ENCODE data around the gene IL7R. TPM values are rescaled to one million over a fixed set of nuclear protein-coding genes. Genes with fewer than 3 reads are reported as not detected.
"Not testable (repeated sequence)": the region's sequence is repeated elsewhere in the genome, so short reads cannot be mapped to it uniquely, and the experiment has no call there.

Gene IL7R
- total RNA-seq, 4 donors from 2014 or later: 13.4 to 45.8 (median 23.7) TPM

DNA sequence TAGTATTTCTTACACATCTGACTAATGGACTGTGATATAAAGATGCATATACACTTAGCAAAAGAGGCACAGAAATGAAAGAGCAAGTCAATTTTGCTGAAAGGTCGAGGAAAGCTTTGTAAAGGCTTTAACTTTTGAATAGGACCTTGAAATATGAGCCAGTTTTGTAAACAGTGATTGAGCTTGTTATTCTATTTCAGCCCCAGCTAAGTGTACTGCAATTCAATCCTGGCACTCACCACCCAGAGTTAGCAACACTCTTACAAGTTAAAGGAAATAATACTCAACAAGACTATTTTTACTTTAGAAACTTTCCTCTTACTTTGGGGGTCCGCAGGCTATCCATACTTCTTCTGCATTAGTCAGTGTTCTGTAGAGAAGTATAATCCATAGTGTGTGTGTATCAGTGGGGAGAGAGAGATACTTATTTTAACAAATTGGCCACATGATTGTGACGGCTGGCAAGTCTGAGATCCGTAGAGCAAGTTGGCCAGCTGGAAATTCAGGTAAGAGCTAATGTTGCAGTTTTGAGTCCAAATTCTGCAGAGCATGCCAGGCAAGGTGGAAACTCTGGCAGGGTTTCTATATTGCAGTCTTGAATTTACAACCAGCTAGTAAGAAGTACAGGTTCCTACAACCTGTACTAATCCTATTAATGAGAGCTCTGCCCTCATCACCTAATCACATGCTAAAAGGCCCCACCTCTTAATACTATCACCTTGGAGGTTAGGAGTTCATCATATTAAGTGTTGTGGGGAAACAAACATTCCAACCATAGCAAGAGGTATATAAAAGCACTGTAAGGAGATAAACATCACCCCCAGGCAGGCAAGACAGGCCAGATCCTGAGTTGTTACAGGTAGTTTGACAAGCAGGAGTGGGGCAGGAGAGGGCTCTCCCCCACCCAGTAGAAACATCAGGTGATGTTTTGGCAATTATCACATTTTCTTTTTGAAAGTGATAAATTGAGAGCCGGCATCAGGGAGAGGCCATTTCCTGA is 33.6 kb downstream of the IL7R start:
- DNase-seq (ENCODE audit: low spot score): no peak
- ATAC-seq (ENCODE audit: low FRiP score): no peak
- TF ChIP-seq, protein P1, sequence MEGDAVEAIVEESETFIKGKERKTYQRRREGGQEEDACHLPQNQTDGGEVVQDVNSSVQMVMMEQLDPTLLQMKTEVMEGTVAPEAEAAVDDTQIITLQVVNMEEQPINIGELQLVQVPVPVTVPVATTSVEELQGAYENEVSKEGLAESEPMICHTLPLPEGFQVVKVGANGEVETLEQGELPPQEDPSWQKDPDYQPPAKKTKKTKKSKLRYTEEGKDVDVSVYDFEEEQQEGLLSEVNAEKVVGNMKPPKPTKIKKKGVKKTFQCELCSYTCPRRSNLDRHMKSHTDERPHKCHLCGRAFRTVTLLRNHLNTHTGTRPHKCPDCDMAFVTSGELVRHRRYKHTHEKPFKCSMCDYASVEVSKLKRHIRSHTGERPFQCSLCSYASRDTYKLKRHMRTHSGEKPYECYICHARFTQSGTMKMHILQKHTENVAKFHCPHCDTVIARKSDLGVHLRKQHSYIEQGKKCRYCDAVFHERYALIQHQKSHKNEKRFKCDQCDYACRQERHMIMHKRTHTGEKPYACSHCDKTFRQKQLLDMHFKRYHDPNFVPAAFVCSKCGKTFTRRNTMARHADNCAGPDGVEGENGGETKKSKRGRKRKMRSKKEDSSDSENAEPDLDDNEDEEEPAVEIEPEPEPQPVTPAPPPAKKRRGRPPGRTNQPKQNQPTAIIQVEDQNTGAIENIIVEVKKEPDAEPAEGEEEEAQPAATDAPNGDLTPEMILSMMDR (IDR thresholded peaks at IDR 0.05): no peak

DNA sequence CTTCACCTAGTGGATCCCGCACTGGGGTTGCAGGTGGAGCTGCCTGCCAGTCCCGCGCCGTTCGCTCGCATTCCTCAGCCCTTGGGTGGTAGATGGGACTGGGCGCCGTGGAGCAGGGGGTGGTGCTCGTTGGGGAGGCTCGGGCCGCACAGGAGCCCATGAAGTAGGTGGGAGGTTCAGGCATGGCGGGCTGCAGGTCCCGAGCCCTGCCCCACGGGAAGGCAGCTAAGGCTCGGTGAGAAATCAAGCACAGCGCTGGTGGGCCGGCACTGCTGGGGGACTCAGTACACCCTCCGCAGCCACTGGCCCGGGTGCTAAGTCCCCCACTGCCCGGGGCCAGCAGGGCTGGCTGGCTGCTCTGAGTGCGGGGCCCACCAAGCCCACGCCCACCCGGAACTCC is 36.1 kb downstream of the IL7R start:
- not testable (repeated sequence) for DNase-seq (ENCODE audit: low spot score); ATAC-seq (ENCODE audit: low FRiP score)

DNA sequence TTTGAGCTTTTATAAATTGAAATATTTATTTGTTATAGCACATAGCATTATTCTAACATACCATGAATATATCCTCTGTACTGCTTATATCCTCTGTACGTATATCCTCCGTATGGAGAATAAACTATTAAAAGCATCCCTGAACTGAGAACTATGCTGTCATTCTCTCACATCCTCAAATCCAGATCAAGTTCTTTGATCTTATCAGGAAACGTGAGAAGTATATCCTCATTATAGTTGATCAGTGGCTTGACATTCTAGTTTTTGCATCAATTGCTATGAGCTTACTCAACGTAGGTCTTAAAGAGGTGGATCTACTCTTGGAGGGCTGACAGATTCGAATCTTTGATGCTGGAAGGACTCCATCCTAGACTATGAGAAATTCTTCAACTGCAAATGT is 37.4 kb downstream of the IL7R start:
- DNase-seq (ENCODE audit: low spot score) (no peak), ATAC-seq (ENCODE audit: low FRiP score) (no peak)
- TF ChIP-seq, protein P1 (IDR thresholded peaks at IDR 0.05): no peak

DNA sequence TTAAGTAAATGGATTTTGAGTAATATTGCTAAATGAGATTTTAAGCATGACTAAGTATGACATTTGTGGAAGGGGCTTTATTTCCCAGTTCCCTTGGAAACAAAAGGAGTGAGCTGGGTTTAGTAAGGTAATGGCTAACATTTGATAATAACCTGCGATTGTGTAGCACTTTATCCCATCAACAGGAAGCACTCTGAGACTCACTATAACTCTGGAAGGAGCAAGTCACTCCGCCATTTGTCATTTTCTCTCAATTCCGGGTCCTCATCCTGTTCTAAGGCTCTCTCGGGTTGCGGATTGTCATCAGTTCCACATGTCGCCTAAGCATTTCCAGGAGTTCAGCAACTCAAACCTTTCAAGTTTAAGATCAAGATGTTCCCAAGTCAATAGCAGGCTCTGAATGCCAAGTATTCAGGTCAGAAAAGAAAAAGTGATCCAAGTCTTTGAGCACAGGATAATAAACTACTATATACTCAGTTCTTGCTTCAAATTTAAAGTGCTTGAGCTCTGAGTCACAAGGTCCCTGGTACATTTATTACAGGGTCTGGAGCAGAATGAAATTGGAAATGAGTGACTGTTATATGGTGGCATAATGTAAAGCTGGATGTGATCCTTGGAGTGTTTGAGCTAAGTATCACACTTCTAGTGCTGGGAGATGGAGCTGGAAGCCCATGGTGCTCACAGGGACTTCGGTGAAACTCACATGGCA is 42.4 kb downstream of the IL7R start:
- TF ChIP-seq, protein P1 (IDR thresholded peaks at IDR 0.05): no peak
- DNase-seq (ENCODE audit: low spot score) (no peak), ATAC-seq (ENCODE audit: low FRiP score) (no peak)

DNA sequence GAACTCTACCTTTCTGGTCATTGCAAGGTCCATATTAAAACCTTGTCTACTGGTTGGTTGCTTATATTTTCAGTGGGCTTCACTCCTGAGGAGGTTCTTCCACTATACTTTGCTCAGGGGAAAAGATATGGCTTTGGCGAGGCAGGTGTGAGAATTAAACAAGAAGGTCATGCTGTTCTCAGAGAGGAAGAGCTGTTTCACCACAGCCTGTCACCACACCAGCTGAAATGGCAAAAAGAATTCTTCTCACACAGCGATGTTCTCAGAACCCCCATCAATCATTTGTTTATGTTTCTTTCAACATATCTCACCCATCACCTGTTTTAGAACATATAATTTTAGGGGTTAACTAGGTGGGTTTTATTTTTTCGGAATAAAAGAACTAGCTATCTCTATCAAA is 43.1 kb downstream of the IL7R start:
- DNase-seq (ENCODE audit: low spot score): no peak
- no peak for ATAC-seq (ENCODE audit: low FRiP score)
- TF ChIP-seq, protein P1 (IDR thresholded peaks at IDR 0.05): no peak

DNA sequence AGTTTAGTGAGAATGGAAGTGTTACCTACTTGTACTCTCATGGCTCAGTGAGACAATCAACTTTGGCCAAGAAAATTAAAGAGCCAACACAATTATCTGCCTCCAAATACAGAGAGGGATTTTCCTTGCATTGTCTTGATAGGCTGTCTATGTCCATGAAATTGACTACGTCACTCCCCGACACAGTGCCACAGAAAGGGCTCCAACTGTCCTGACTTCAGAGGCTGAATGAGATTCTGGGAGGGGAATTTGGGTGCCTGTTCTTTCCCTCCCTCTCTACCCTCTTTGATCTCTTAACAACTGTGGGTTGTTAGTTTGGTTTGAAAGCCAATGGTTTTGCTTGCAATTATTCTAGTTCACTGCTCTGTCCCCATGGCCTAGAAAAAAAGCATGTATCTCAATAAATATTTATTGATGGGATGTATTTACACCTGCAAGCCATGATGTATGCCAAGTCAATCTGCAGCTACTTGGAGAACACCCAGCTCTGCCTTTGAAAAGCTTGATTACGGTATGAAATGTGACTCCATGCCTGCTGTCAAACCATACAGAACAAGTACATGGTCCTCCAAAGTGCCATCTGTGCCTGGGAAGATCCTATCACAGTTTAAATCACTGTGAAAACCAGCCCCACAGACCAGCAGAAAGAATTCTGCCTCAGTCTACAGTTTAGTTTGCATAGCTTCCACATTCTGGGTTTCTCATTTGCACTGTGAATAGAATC is 44.4 kb downstream of the IL7R start:
- DNase-seq (ENCODE audit: low spot score): no peak
- TF ChIP-seq, protein P1 (IDR thresholded peaks at IDR 0.05): no peak
- no peak for ATAC-seq (ENCODE audit: low FRiP score)

Data from omental fat pad (tissue), 4 donors.